OCI-LY3 (cell line): ENCODE results near the gene CNTN2.

Source experiments
- CTCF ChIP-seq: fragments of 200-600, 300-600 bp; sonication (generic); IDR thresholded peaks from 2 replicates; pipeline ENCODE4 v1.5.1; 2014; ENCODE audit warnings: antibody characterized with exemption, low read length, low read depth
- EZH2phosphoT487 ChIP-seq: fragments of 200-600 bp; shearing (Covaris generic); IDR thresholded peaks from 2 replicates; pipeline ENCODE4 v1.6.1; 2018; ENCODE audit warnings: antibody characterized with exemption, mixed run types, low read depth

- TF ChIP-seq CTCF, result no peak
- TF ChIP-seq EZH2phosphoT487, result no peak
These were observed 28.8 kb downstream of the CNTN2 start for GRCh38 chr1:205071801-205072200.
